Uterus (tissue), 4 donors: ENCODE data around the gene IQSEC1. TPM values are rescaled to one million over a fixed set of nuclear protein-coding genes. Genes with fewer than 3 reads are reported as not detected.

ENCODE experiments used
- DNase-seq, 2 donors: peaks; one replicate each; pipeline ENCODE4 v3.0.0-alpha.2; 2019 to 2020
- H3K27ac ChIP-seq, 2 donors: fragments of 200-600 bp; sonication (generic); 1 replicate in 1 of 2; 2 replicates in 1 of 2; pipeline ENCODE4 v1.5.1; 2016 to 2018
- H3K27me3 ChIP-seq, 2 donors: fragments of 200-600 bp; sonication (generic); one replicate each; pipeline ENCODE4 v1.5.1; 2018 to 2019; ENCODE audit warnings: control low read depth in 1 of 2
- H3K36me3 ChIP-seq, 2 donors: fragments of 200-600 bp; sonication (generic); one replicate each; pipeline ENCODE4 v1.5.1; 2019; ENCODE audit warnings: control low read depth in 1 of 2
- H3K4me1 ChIP-seq, 2 donors: fragments of 200-600 bp; sonication (generic); one replicate each; pipeline ENCODE4 v1.5.1; 2018 to 2019; ENCODE audit warnings: control low read depth in 1 of 2
- H3K4me3 ChIP-seq, 2 donors: fragments of 200-600 bp; sonication (generic); 1 replicate in 1 of 2; 2 replicates in 1 of 2; pipeline ENCODE4 v1.5.1; 2018 to 2019; ENCODE audit warnings: mild to moderate bottlenecking in 1 of 2
- H3K9me3 ChIP-seq, 2 donors: fragments of 200-600 bp; sonication (generic); one replicate each; pipeline ENCODE4 v1.5.1; 2019; ENCODE audit warnings: control low read depth in 1 of 2
- POLR2A ChIP-seq, 2 donors: fragments of 450-650 bp; IDR thresholded peaks; one replicate each; pipeline ENCODE4 v1.6.1; 2016; ENCODE audit warnings: antibody characterized with exemption in 2 of 2, mild to moderate bottlenecking in 1 of 2, moderate library complexity in 1 of 2
- intact Hi-C: fragments of 100-400 bp; cut with DNase I; formaldehyde crosslinking; loops from one replicate; pipeline ENCODE4 v1.15.1; 2023; ENCODE audit warnings: low total_unique reads
- total RNA-seq, 4 donors: library from RNA; depleted of rRNA in 3 of 4; stranded (reverse); fragments of >200 nt in 3 of 4; gene quantifications; one replicate each; pipeline versions ENCODE4 v1.1.0 to v1.2.4, GENCODE V29; 2014 to 2023
- TF ChIP-seq, protein P1 (sequence below), 4 experiments: fragments of 200-600 bp in 2 of 4; fragments of 450-650 bp in 2 of 4; sonication (generic) in 2 of 4; IDR thresholded peaks; one replicate each; pipeline ENCODE4 v1.5.1; 2016 to 2019; ENCODE audit warnings: antibody characterized with exemption in 4 of 4, mild to moderate bottlenecking in 2 of 4, moderate library complexity in 1 of 4
- donor health status: DM: yes; HTN: yes; CAD: no.

The IQSEC1 gene
- total RNA-seq, 4 donors from 2014 or later, result 17.9 to 61.4 (median 49.7) TPM

DNA sequence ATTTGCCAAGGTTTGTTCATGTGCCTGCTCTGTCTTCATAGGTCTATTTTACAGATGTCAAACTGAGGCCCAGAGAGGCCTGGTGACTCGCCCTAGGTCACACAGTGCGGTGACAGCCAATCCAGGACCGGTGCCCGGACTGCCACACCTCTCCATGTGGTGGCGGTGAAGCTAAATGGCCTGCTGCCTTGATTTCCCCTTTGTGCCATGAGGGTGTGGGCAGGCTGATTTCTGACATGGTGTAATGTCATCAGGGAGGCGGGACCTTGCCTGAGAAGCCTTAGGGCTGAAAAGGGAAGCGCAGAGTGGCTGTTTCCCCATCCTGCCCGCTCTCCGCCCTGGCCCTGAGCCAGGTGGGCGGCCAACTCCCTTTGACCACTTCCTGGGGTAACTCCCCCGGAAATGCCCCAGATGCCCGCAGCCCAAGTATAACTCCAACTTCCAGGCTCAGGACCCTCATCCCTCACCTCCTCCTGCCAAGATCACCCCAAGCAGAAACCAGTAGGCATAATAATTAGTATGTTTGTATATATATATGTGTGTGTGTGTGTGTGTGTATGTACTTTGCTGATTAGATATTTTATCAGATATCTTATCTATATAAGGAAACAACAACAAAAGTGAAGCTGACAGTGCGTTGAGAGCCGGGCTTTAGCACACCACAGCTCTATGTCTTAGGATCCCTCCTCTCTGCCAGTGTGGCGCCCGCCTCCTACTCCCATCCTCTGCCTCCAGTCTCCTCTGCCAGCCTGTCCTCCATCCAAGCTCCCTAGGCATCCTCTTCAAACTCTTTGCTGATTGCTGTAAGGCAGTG lies 63.9 kb downstream of the IQSEC1 start:
- no peak overlapping the region for H3K4me3 ChIP-seq
- intact Hi-C loops, result no loop called here
- TF ChIP-seq, protein P1, sequence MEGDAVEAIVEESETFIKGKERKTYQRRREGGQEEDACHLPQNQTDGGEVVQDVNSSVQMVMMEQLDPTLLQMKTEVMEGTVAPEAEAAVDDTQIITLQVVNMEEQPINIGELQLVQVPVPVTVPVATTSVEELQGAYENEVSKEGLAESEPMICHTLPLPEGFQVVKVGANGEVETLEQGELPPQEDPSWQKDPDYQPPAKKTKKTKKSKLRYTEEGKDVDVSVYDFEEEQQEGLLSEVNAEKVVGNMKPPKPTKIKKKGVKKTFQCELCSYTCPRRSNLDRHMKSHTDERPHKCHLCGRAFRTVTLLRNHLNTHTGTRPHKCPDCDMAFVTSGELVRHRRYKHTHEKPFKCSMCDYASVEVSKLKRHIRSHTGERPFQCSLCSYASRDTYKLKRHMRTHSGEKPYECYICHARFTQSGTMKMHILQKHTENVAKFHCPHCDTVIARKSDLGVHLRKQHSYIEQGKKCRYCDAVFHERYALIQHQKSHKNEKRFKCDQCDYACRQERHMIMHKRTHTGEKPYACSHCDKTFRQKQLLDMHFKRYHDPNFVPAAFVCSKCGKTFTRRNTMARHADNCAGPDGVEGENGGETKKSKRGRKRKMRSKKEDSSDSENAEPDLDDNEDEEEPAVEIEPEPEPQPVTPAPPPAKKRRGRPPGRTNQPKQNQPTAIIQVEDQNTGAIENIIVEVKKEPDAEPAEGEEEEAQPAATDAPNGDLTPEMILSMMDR (IDR thresholded peaks at IDR 0.05), result no peak
- TF ChIP-seq POLR2A (IDR thresholded peaks at IDR 0.05), result no peak
- H3K36me3 ChIP-seq, result no peaks in the 10 kb centered on the region
- H3K27me3 ChIP-seq, result no peaks in the 10 kb centered on the region
- no peak overlapping the region for H3K27ac ChIP-seq
- no peaks in the 10 kb centered on the region for H3K9me3 ChIP-seq
- no peak for DNase-seq
- no peaks in the 10 kb centered on the region for H3K4me1 ChIP-seq

DNA sequence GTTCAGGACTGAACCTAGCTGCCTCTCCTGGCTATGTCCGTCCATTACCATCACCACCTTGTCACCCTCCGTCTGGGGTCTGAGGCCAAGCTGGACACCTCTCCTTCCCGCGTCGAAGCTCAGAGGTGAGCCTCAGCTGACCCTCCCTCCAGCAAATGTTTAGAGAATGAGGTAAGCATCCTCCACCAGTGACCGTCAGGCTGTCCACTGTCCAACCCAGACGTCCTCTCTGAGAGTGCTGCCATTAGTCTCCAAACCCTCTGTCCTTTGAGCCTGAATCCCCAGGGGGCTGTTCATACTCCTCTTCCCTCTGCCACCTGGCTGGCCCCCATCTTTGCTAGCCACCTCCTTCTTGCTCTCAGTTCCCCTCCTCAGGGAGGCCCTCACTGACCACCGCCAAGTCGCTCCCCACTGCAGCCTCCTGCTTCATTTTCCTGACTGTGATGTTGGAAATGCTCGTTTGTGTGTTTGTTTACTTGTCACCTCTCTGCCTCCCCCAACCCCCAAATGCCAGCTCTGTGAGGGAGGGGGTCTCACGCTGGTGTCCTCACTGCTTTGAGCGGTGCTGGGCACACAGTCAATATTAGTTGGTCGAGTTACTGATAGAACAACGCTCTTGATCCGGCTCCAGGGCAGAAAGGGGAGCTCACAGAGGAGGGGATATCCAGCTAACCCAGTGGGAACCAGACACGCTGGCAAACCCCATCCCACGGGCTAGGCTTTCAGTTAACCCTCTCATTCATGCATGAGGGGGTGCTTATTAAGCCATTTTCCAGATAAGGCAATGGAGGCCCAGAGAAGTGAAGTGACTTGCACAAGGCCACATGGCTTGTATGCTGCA lies 64.9 kb downstream of the IQSEC1 start:
- H3K27ac ChIP-seq, result no peak overlapping the region
- no peak for DNase-seq
- no peak for TF ChIP-seq POLR2A (IDR thresholded peaks at IDR 0.05)
- TF ChIP-seq, protein P1 (IDR thresholded peaks at IDR 0.05), result no peak
- H3K36me3 ChIP-seq, result no peaks in the 10 kb centered on the region
- H3K4me1 ChIP-seq, result no peaks in the 10 kb centered on the region
- H3K27me3 ChIP-seq, result no peaks in the 10 kb centered on the region
- no peak overlapping the region for H3K4me3 ChIP-seq
- H3K9me3 ChIP-seq, result no peaks in the 10 kb centered on the region
- intact Hi-C loops, result no loop called here

DNA sequence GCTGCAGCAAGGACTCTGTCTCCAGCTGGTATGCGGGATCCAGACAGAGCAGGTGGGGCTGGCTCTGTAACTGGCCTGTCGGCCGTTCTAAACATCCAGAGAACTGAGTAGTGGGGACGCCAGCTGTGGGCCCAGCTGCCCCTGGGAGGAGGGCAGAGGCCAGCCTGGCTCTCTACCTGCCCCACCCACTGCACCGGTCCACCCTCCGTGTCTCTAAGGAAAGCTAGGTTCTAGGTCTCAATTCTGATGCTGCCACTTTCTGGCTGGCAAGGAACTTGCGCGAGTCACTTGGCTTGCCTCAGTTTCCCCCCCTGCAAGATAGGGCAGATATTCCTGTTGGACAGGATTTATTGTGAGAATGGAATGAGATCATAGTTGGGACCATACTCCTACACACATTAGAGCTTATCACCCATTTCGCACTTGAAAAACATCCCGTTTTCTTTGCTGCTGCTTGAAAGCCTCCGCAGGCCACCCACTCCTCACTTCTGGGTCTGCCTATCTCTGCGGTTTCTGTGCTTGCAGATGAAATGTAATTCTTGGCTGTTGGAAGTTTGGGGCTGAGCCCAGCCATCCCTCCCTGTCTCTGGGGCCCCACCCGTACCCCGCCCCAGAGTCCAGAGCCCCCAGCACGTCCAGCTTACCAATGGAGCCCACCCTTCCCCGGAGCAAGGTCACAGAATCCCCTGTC lies 65.8 kb downstream of the IQSEC1 start:
- intact Hi-C loops, result no loop called here

DNA sequence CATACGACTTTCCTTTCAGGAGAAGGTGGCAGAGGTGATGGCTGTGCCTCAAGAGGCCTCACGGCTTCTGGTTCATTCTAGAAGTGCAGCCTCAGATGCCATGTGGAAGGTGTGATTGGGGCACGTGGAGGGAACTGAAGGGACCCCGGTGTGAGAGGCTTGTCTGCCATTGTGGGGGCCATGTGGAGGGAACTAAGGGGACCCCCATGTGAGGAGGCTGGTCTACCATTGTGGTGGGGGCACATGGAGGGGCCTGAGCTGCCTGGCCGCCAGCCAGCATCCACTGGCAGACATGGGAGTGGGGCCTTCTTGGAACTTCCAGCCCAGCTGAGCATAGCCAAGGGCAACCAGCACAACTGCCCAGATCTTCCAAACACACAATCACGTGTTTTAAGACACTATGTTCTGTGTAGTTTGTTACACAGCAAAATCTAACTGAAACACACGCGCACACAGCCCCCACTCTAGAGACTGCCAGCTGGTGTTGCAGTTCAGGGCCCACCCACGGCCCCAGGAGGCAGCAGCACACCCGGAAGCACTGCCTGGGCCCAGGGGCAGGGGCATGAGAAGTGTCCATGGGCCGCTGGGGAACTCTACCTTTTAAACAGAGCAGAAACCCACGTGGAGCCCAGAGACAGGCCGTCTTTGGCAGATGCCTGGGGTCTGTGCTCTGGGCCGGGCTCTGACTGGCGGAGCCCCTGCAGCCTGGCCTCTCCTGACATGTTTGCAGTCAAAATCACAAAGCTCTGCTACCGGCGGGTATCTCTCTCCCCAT lies 66.8 kb downstream of the IQSEC1 start:
- no peak overlapping the region for H3K27ac ChIP-seq
- TF ChIP-seq, protein P1 (IDR thresholded peaks at IDR 0.05), result no peak
- no peak for TF ChIP-seq POLR2A (IDR thresholded peaks at IDR 0.05)
- DNase-seq, result no peak

More for the DNA sequence above, 65.8 kb downstream of the IQSEC1 start:
- no peaks in the 10 kb centered on the region for H3K27me3 ChIP-seq
- H3K9me3 ChIP-seq, result no peaks in the 10 kb centered on the region
- H3K4me3 ChIP-seq, result no peak overlapping the region
- H3K27ac ChIP-seq, result no peak overlapping the region
- TF ChIP-seq, protein P1 (IDR thresholded peaks at IDR 0.05), result no peak
- no peak for TF ChIP-seq POLR2A (IDR thresholded peaks at IDR 0.05)
- no peak for DNase-seq
- H3K4me1 ChIP-seq, result no peaks in the 10 kb centered on the region
- H3K36me3 ChIP-seq, result no peaks in the 10 kb centered on the region

More for the DNA sequence above, 66.8 kb downstream of the IQSEC1 start:
- intact Hi-C loops, result no loop called here
- Histone ChIP-seq H3K4me3 (no peak overlapping the region), H3K36me3 (no peaks in the 10 kb centered on the region), H3K9me3 (no peaks in the 10 kb centered on the region), H3K4me1 (no peaks in the 10 kb centered on the region), H3K27me3 (no peaks in the 10 kb centered on the region)
